ENCODE results near the gene AFF3.

DNA sequence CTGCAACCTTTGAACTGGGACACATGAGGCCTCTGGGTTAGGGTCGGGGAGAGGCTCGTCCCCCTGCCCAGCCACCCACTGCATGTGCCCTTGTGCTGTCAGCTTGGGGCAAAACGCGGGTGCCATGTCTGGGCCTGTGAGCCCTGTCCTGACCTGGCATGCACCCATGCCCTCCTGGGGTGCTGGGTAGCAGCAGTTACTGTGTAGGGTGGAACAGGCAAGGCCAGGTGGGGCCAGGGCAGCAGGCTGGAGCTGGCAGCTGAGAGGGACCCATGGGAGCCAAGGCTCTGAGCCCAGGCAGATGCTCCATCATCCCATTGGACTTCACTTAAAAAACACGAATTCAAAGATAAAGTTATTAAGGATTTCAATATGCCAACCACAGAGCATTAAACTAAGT, 518.8 kb downstream of the AFF3 start:
- TF ChIP-seq, protein P1, sequence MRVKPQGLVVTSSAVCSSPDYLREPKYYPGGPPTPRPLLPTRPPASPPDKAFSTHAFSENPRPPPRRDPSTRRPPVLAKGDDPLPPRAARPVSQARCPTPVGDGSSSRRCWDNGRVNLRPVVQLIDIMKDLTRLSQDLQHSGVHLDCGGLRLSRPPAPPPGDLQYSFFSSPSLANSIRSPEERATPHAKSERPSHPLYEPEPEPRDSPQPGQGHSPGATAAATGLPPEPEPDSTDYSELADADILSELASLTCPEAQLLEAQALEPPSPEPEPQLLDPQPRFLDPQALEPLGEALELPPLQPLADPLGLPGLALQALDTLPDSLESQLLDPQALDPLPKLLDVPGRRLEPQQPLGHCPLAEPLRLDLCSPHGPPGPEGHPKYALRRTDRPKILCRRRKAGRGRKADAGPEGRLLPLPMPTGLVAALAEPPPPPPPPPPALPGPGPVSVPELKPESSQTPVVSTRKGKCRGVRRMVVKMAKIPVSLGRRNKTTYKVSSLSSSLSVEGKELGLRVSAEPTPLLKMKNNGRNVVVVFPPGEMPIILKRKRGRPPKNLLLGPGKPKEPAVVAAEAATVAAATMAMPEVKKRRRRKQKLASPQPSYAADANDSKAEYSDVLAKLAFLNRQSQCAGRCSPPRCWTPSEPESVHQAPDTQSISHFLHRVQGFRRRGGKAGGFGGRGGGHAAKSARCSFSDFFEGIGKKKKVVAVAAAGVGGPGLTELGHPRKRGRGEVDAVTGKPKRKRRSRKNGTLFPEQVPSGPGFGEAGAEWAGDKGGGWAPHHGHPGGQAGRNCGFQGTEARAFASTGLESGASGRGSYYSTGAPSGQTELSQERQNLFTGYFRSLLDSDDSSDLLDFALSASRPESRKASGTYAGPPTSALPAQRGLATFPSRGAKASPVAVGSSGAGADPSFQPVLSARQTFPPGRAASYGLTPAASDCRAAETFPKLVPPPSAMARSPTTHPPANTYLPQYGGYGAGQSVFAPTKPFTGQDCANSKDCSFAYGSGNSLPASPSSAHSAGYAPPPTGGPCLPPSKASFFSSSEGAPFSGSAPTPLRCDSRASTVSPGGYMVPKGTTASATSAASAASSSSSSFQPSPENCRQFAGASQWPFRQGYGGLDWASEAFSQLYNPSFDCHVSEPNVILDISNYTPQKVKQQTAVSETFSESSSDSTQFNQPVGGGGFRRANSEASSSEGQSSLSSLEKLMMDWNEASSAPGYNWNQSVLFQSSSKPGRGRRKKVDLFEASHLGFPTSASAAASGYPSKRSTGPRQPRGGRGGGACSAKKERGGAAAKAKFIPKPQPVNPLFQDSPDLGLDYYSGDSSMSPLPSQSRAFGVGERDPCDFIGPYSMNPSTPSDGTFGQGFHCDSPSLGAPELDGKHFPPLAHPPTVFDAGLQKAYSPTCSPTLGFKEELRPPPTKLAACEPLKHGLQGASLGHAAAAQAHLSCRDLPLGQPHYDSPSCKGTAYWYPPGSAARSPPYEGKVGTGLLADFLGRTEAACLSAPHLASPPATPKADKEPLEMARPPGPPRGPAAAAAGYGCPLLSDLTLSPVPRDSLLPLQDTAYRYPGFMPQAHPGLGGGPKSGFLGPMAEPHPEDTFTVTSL (CRISPR knock-in tag; IDR thresholded peaks at IDR 0.05; ENCODE audit: borderline replicate concordance) = no peak
- TF ChIP-seq, protein P2, sequence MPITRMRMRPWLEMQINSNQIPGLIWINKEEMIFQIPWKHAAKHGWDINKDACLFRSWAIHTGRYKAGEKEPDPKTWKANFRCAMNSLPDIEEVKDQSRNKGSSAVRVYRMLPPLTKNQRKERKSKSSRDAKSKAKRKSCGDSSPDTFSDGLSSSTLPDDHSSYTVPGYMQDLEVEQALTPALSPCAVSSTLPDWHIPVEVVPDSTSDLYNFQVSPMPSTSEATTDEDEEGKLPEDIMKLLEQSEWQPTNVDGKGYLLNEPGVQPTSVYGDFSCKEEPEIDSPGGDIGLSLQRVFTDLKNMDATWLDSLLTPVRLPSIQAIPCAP (CRISPR knock-in tag; IDR thresholded peaks at IDR 0.05; ENCODE audit: low read depth) = no peak
- TF ChIP-seq RBFOX2 (IDR thresholded peaks at IDR 0.05; ENCODE audit: low read depth, low read length) = no peak
- TF ChIP-seq POLR2A (IDR thresholded peaks at IDR 0.05; ENCODE audit: insufficient read depth in 1 of 2, low read depth in 2 of 2, low read length in 2 of 2) = no peak
- no peak for TF ChIP-seq SRY (CRISPR knock-in tag; IDR thresholded peaks at IDR 0.05)
- no peak for TF ChIP-seq BRD4 (CRISPR knock-in tag; IDR thresholded peaks at IDR 0.05)
- TF ChIP-seq HHEX (CRISPR knock-in tag; IDR thresholded peaks at IDR 0.05) = no peak
- TF ChIP-seq, protein P3, sequence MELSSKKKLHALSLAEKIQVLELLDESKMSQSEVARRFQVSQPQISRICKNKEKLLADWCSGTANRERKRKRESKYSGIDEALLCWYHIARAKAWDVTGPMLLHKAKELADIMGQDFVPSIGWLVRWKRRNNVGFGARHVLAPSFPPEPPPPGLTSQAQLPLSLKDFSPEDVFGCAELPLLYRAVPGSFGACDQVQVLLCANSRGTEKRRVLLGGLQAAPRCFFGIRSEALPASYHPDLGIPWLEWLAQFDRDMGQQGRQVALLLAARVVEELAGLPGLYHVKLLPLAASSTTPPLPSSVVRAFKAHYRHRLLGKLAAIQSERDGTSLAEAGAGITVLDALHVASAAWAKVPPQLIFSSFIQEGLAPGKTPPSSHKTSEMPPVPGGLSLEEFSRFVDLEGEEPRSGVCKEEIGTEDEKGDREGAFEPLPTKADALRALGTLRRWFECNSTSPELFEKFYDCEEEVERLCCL (CRISPR knock-in tag; IDR thresholded peaks at IDR 0.05; ENCODE audit: borderline replicate concordance) = no peak
- TF ChIP-seq ZNF350 (CRISPR knock-in tag; IDR thresholded peaks at IDR 0.05; ENCODE audit: borderline replicate concordance, low read depth) = no peak
- TF ChIP-seq, protein P4, sequence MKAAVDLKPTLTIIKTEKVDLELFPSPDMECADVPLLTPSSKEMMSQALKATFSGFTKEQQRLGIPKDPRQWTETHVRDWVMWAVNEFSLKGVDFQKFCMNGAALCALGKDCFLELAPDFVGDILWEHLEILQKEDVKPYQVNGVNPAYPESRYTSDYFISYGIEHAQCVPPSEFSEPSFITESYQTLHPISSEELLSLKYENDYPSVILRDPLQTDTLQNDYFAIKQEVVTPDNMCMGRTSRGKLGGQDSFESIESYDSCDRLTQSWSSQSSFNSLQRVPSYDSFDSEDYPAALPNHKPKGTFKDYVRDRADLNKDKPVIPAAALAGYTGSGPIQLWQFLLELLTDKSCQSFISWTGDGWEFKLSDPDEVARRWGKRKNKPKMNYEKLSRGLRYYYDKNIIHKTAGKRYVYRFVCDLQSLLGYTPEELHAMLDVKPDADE (CRISPR knock-in tag; IDR thresholded peaks at IDR 0.05) = no peak
- no peak for TF ChIP-seq YEATS4 (CRISPR knock-in tag; IDR thresholded peaks at IDR 0.05; ENCODE audit: borderline replicate concordance)
- TF ChIP-seq MTA1 (CRISPR knock-in tag; IDR thresholded peaks at IDR 0.05; ENCODE audit: borderline replicate concordance) = no peak

Measured in HepG2 (cell line).